GM21526 (cell line): Measurements from ENCODE around the gene DISP2.

Source experiments
- ATAC-seq: cut with Tn5 transposase; IDR thresholded peaks from one replicate; pipeline ENCODE4 v1.9.1; 2021; ENCODE audit warnings: moderate library complexity; ENCODE audit not compliant: unreplicated experiment, low FRiP score

Gene DISP2

DNA sequence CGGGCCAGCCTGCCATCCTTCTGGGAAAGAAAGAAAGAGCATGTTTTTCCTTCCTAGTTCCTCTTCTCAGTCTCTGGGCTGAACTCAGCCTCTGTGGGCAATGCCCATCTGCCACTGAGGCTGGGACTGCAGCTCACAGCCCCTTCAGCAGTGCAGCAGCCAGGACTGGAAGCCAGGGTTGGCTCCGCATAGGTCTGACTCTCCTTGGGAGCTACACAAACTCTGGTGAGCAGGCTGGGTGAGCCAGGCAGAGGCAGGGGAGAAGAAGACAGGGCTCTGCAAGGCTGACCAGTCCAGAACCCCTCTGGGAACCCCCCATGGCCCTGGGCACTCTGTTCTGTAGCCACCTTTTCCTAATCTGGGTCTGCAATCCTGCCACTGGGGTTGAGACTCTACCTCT is 3.6 kb downstream of the DISP2 start:
- ATAC-seq: no peak

DNA sequence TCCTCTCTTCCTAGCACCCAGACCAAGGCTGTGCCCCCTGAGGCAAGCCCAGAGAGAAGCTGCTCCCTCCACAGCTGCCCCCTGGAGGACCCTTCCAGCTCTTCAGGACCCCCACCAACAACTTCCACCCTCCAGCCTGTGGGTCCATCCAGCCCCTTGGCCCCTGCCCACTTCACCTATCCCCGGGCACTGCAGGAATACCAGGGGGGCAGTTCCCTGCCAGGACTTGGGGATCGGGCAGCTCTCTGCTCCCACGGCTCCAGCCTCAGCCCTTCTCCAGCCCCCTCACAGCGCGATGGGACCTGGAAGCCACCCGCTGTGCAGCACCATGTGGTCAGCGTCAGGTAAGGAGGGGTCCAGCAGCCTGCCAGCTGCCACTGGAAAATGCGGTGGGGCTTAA is 5.6 kb downstream of the DISP2 start:
- ATAC-seq: no peak

GRCh38 chr15:40364251-40364650 is 6.2 kb downstream of the DISP2 start:
- no peak for ATAC-seq

DNA sequence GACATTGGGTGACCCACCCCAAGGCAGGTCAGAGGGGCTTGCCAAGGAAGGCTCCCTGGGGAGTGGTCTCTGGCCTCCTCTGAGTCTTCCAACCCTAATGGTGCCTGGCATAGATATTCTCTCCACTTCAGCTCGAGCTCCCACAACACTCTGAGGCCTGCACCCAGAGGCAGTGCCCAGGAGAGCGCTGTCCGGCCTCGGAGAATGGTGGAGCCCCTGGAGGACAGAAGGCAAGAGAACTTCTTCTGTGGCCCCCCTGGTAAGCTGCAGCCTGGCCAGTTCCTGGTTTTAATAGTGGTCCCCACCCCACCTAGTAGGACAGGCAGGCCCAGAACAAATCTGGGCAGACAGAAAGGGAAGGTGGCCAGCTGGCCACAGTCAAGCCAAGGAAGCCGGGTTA is 7.0 kb downstream of the DISP2 start:
- no peak for ATAC-seq

- ATAC-seq: no peak
Observed at GRCh38 chr15:40365624-40366456, 7.8 kb downstream of the DISP2 start.

DNA sequence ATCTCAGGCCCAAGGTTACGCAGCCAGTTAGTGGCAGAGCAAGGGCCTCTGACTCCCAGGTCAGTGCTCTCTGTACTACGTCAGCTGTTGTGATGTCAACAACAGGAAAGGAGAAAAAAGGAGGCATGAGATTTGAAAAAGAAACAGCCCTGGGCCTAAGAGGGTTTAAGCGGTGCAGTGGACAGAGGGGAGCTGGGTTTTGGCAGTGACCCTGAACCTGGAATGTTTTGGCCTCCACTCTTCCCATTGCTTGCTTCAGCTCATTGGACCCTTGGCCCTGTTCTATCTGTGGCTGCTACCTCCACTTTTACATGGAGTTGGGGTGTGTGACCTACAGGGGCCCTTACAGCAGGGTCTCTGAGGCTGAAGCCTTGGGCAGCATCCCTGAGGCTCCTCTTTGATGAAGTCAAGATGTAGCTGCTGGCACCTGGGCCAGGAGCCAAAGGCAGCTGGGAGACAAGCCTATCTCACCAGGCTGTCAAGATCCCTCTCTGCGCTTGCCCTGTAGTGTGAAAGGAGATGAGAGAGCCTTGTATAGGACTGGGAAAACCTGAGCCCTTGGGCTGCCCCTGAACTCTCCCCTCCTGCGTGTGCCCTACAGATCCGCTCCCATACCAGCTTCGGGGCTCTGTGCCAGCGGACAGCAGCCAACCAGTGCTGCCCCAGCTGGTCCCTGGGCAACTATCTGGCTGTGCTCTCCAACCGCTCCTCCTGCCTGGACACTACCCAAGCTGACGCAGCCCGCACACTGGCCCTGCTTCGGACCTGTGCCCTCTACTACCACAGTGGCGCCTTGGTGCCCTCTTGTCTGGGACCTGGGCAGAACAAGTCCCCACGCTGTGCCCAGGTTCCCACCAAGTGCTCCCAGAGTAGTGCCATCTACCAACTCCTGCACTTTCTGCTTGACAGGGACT is 8.7 kb downstream of the DISP2 start:
- no peak for ATAC-seq

DNA sequence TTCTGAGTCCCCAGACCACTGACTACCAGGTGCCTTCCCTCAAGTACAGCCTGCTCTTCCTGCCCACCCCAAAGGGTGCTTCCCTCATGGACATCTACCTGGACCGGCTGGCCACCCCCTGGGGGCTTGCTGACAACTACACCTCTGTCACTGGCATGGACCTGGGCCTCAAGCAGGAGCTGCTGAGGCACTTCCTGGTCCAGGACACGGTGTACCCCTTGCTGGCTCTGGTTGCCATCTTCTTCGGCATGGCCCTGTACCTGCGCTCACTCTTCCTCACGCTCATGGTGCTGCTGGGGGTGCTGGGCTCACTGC is 9.3 kb downstream of the DISP2 start:
- no peak for ATAC-seq

DNA sequence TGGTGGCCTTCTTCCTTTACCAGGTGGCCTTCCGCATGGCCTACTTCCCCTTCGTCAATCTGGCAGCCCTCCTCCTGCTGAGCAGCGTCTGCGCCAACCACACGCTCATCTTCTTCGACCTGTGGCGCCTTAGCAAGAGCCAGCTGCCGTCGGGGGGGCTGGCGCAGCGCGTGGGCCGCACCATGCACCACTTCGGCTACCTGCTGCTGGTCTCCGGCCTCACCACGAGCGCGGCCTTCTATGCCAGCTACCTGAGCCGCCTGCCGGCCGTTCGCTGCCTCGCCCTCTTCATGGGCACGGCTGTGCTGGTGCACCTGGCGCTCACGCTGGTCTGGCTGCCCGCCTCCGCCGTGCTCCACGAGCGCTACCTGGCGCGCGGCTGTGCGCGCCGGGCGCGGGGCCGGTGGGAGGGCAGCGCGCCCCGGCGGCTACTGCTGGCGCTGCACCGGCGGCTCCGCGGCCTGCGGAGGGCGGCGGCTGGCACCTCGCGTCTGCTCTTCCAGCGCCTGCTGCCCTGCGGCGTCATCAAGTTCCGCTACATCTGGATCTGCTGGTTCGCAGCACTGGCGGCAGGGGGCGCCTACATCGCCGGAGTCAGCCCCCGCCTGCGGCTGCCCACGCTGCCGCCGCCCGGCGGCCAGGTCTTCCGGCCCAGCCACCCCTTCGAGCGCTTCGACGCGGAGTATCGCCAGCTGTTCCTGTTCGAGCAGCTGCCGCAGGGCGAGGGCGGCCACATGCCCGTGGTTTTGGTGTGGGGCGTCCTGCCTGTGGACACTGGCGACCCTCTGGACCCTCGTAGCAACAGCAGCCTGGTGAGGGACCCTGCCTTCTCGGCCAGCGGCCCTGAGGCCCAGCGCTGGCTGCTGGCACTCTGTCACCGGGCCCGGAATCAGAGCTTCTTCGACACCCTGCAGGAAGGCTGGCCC is 9.9 kb downstream of the DISP2 start:
- peak; percentile 66 for ATAC-seq

GRCh38 chr15:40368719-40369473 is 10.9 kb downstream of the DISP2 start:
- ATAC-seq: no peak

- no peak for ATAC-seq
Observed at GRCh38 chr15:40369474-40369869, 11.5 kb downstream of the DISP2 start.

DNA sequence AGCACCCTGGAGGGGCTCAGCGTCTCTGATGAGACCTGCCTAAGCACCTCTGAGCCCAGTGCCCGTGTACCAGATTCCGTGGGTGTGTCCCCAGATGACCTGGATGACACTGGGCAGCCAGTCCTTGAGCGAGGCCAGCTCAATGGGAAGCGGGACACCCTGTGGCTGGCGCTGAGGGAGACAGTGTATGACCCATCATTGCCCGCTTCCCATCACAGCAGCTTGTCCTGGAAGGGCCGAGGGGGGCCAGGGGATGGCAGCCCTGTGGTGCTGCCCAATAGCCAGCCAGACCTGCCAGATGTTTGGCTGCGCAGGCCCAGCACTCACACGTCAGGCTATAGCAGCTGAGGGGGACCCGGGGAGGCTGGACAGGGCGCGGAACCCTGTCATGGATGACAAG is 12.0 kb downstream of the DISP2 start:
- no peak for ATAC-seq

DNA sequence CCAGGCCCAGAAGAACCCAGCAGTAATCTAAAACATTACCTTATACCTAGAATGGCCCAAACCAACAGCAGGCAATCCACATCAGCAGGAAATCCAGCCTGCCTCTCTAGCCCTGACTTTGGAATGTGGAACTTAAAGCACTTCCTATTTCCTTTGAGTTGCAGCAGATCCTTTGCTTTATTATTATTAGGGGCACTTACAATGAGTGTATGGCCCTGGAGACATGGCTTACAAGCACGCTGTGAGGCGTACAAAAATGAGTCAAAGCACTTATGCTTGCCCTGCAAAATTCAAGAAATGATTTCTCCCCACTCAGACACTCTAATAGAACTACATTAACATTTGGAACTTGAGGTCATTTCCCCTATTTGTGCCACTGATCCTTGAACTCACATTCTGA is 15.0 kb downstream of the DISP2 start:
- no peak for ATAC-seq

GRCh38 chr15:40377606-40378005 is 19.6 kb downstream of the DISP2 start:
- ATAC-seq: no peak

GRCh38 chr15:40379374-40379773 is 21.4 kb downstream of the DISP2 start:
- ATAC-seq: no peak

DNA sequence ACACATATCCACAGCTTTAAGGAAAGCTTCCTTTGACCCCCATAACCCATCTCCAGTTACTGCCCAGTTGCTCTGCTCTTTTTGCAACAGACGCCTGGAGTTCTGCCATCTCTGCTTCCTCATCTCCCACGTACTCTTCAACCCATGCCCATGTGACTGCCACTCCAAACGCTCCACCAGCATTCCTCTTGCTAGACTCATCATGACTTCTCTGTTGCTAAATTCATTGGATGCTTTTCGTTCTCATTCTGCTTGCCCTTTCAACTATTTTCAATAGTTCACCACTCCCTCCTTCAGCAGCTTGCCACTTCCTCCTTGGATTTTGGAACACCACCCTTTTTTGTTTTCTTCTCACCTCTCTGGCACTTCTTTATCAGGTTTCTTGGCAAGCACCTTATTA is 21.8 kb downstream of the DISP2 start:
- no peak for ATAC-seq

- no peak for ATAC-seq
Observed at GRCh38 chr15:40380636-40381035, 22.6 kb downstream of the DISP2 start.

DNA sequence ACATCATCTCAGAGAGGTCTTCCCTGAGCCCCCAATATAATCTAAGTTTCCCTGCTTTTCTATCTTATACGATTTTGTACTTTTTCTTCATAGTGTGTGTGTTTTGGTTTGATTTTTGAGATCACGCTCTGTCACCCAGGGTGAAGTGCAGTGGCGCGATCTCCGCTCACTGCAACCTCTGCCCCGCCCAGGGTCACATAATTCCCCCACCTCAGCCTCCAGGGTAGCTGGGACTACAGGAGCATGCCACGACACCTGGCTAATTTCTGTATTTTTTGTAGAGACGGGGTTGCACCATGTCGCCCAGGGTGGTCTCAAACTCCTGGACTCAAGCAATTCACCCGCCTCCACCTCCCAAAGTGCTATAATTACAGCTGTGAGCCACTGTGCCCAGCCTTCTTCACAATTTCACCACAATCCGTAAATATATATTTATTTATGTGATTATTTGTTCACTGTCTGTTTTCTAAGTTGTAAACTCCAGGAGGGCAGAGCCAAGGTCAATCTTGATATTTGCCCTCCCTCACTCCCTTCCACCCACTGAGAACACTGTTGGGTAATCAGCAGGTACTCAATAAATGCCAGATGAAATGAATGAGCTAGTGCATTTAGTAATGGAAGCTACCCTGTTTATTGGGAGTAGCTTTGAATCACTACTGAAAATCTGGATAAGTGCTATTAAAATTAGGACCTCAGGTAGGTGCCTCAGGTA is 24.0 kb downstream of the DISP2 start:
- no peak for ATAC-seq

GRCh38 chr15:40382580-40383456 is 24.8 kb downstream of the DISP2 start, which contains the start of gene KNSTRN:
KNSTRN (plus strand) TSS chr15:40382721; CDS start chr15:40382836, 115 bp downstream.
- peak; percentile 95 for ATAC-seq
